Measurements from ENCODE around the gene ZNF385A. TPM values are rescaled to one million over a fixed set of nuclear protein-coding genes. Genes with fewer than 3 reads are reported as not detected.

The ZNF385A gene
- total RNA-seq, 1 donor from 2014 or later, result 24.4 TPM

DNA sequence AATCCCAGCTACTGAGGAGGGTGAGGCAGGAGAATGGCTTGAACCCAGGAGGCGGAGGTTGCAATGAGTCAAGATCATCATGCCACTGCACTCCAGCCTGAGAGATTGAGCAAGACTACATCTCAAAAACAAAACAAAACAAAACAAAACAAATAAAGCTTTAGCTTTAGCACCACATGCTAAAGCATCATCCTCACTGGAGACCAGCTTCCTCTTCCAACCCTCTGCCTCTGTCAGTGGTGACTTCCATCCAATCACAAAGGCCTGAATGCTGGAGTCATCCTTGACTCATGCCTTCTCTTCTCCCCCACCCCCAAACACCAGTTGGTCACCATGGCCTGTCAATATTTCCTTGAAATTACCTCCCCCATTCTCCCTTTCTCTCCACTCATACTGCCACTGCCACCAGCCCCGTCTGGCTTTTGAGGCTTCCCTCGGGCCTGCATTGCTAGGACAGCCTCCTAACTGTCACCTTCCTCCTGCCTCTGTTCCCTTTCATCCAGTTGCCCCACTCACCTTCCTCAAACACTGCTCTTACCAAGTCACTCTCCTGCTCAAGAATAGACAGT is 1.4 kb downstream of the ZNF385A start:
- peak overlapping the region; percentile 43 for H3K4me2 ChIP-seq (ENCODE audit: low read length)
- Mint-ChIP-seq H3K27ac (ENCODE audit: unreplicated experiment) (peak overlapping the region; percentile 84), H3K36me3 (ENCODE audit: low read depth, unreplicated experiment) (peaks cover 11% of the 10 kb centered on the region), H3K4me1 (ENCODE audit: low read depth, unreplicated experiment) (peaks cover 26% of the 10 kb centered on the region), H3K27me3 (ENCODE audit: low read depth, unreplicated experiment) (no peaks in the 10 kb centered on the region), H3K9me3 (ENCODE audit: unreplicated experiment) (peaks cover 1% of the 10 kb centered on the region), H3K4me3 (ENCODE audit: unreplicated experiment) (peak overlapping the region; percentile 40)
- FAIRE-seq (no peak), DNase-seq (ENCODE audit: low read depth) (peak; percentile 70)
- H3K27me3 ChIP-seq (ENCODE audit: insufficient read depth, low read length), result no peaks in the 10 kb centered on the region
- H3K79me2 ChIP-seq (ENCODE audit: insufficient read depth, low read length), result no peaks in the 10 kb centered on the region
- no peak overlapping the region for H3K4me3 ChIP-seq (ENCODE audit: insufficient read depth, low read depth, low read length)
- H3K4me1 ChIP-seq (ENCODE audit: insufficient read depth, low read length), result peaks cover 17% of the 10 kb centered on the region
- no peaks in the 10 kb centered on the region for H3K36me3 ChIP-seq (ENCODE audit: insufficient read depth, low read length)
- no peaks in the 10 kb centered on the region for H3K9me3 ChIP-seq (ENCODE audit: insufficient read depth, low read depth, low read length)
- peak overlapping the region; percentile 49 for H3K27ac ChIP-seq (ENCODE audit: low read depth, low read length)
- peaks cover 4% of the 10 kb centered on the region for H4K20me1 ChIP-seq (ENCODE audit: insufficient read depth, low read length)
- TF ChIP-seq, protein P1, sequence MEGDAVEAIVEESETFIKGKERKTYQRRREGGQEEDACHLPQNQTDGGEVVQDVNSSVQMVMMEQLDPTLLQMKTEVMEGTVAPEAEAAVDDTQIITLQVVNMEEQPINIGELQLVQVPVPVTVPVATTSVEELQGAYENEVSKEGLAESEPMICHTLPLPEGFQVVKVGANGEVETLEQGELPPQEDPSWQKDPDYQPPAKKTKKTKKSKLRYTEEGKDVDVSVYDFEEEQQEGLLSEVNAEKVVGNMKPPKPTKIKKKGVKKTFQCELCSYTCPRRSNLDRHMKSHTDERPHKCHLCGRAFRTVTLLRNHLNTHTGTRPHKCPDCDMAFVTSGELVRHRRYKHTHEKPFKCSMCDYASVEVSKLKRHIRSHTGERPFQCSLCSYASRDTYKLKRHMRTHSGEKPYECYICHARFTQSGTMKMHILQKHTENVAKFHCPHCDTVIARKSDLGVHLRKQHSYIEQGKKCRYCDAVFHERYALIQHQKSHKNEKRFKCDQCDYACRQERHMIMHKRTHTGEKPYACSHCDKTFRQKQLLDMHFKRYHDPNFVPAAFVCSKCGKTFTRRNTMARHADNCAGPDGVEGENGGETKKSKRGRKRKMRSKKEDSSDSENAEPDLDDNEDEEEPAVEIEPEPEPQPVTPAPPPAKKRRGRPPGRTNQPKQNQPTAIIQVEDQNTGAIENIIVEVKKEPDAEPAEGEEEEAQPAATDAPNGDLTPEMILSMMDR (IDR thresholded peaks at IDR 0.05; ENCODE audit: insufficient read depth, low read depth, low read length), result no peak
- TF ChIP-seq EZH2 (IDR thresholded peaks at IDR 0.05; ENCODE audit: insufficient read depth, low read length), result no peak
- H3K9ac ChIP-seq (ENCODE audit: low read length), result no peak overlapping the region
- H2AFZ ChIP-seq (ENCODE audit: low read depth, low read length), result peak overlapping the region; percentile 18

DNA sequence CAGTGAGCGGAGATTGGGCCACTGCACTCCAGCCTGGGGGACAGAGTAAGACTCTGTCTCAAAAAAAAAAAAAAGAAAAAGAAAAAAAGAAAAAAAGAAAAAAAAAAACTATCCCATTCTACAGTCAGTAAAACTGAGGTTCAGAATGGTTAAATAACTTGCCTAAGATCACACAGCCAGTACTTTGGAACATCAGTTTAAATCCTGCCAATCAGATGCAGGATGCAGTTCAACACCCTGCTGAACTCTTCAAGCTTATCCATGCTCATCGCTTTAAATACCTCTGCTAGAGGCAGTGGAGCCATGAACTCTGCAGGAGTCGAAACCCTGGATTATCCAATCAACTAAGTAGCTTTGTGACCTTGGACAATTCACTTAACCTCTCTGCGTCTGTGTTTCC is 3.4 kb downstream of the ZNF385A start:
- Mint-ChIP-seq H3K36me3 (ENCODE audit: low read depth, unreplicated experiment) (peaks cover 15% of the 10 kb centered on the region), H3K27me3 (ENCODE audit: low read depth, unreplicated experiment) (peaks cover 6% of the 10 kb centered on the region), H3K27ac (ENCODE audit: unreplicated experiment) (no peak overlapping the region), H3K4me3 (ENCODE audit: unreplicated experiment) (no peak overlapping the region), H3K4me1 (ENCODE audit: low read depth, unreplicated experiment) (peaks cover 21% of the 10 kb centered on the region), H3K9me3 (ENCODE audit: unreplicated experiment) (peaks cover 3% of the 10 kb centered on the region)
- H3K79me2 ChIP-seq (ENCODE audit: insufficient read depth, low read length), result no peaks in the 10 kb centered on the region
- FAIRE-seq (no peak), DNase-seq (ENCODE audit: low read depth) (no peak)
- no peak overlapping the region for H3K9ac ChIP-seq (ENCODE audit: low read length)
- H4K20me1 ChIP-seq (ENCODE audit: insufficient read depth, low read length), result peaks cover 4% of the 10 kb centered on the region
- no peak overlapping the region for H3K4me3 ChIP-seq (ENCODE audit: insufficient read depth, low read depth, low read length)
- H3K36me3 ChIP-seq (ENCODE audit: insufficient read depth, low read length), result no peaks in the 10 kb centered on the region
- no peak overlapping the region for H3K4me2 ChIP-seq (ENCODE audit: low read length)
- no peak overlapping the region for H2AFZ ChIP-seq (ENCODE audit: low read depth, low read length)
- H3K27ac ChIP-seq (ENCODE audit: low read depth, low read length), result no peak overlapping the region
- no peaks in the 10 kb centered on the region for H3K9me3 ChIP-seq (ENCODE audit: insufficient read depth, low read depth, low read length)
- no peak for TF ChIP-seq EZH2 (IDR thresholded peaks at IDR 0.05; ENCODE audit: insufficient read depth, low read length)
- TF ChIP-seq, protein P1 (IDR thresholded peaks at IDR 0.05; ENCODE audit: insufficient read depth, low read depth, low read length), result no peak
- no peaks in the 10 kb centered on the region for H3K27me3 ChIP-seq (ENCODE audit: insufficient read depth, low read length)
- H3K4me1 ChIP-seq (ENCODE audit: insufficient read depth, low read length), result peaks cover 17% of the 10 kb centered on the region
